ENCODE results near the gene RICTOR.

Gene RICTOR

GRCh38 chr5:38891563-38891962, 182.6 kb downstream of the RICTOR start (continued):
- TF ChIP-seq ZNF704 (tag by site-specific recombination; IDR thresholded peaks at IDR 0.05) = no peak

GRCh38 chr5:38889424-38889823, 184.8 kb downstream of the RICTOR start:
- H3K27ac ChIP-seq (ENCODE audit: extremely low read depth, low read depth, low read length) = no peak overlapping the region
- TF ChIP-seq ZBTB48 (tag by site-specific recombination; IDR thresholded peaks at IDR 0.05) (no peak), ZNF521 (tag by site-specific recombination; IDR thresholded peaks at IDR 0.05) (no peak), ZNF513 (tag by site-specific recombination; IDR thresholded peaks at IDR 0.05) (no peak), MEIS1 (CRISPR knock-in tag; IDR thresholded peaks at IDR 0.05; ENCODE audit: borderline replicate concordance) (no peak), PRDM10 (tag by site-specific recombination; IDR thresholded peaks at IDR 0.05) (no peak), ZNF19 (tag by site-specific recombination; IDR thresholded peaks at IDR 0.05; ENCODE audit: low read depth) (no peak), ZNF169 (tag by site-specific recombination; IDR thresholded peaks at IDR 0.05) (no peak), ZNF518A (tag by site-specific recombination; conservative IDR thresholded peaks at IDR 0.05; ENCODE audit: low read depth) (no peak), ZNF155 (tag by site-specific recombination; IDR thresholded peaks at IDR 0.05) (no peak), ZNF341 (tag by site-specific recombination; IDR thresholded peaks at IDR 0.05; ENCODE audit: low read depth) (no peak), ZNF423 (tag by site-specific recombination; IDR thresholded peaks at IDR 0.05) (no peak), ZNF621 (tag by site-specific recombination; IDR thresholded peaks at IDR 0.05) (no peak), BCL6B (tag by site-specific recombination; IDR thresholded peaks at IDR 0.05) (no peak), ZNF529 (tag by site-specific recombination; IDR thresholded peaks at IDR 0.05; ENCODE audit: insufficient replicate concordance) (no peak), EGR2 (tag by site-specific recombination; IDR thresholded peaks at IDR 0.05; ENCODE audit: low read depth) (no peak), REPIN1 (tag by site-specific recombination; IDR thresholded peaks at IDR 0.05; ENCODE audit: low read depth) (no peak)
- H3K4me1 ChIP-seq (ENCODE audit: control insufficient read depth, insufficient read depth, low read length) = no peaks in the 10 kb centered on the region
- no peaks in the 10 kb centered on the region for H3K9me3 ChIP-seq (ENCODE audit: control insufficient read depth, insufficient read depth, low read depth, low read length)
- CTCF ChIA-PET = interaction anchor here (1.0 kb wide), 1 partner anchor 8 kb away, joined by 6 read pairs; no protein-coding TSS in a partner anchor
- peaks cover 0 to 7% of the 10 kb centered on the region in 2 experiments; a peak in 1 of 3 replicates for H3K36me3 ChIP-seq (ENCODE audit: control insufficient read depth in 2 of 2, insufficient read depth in 1 of 2, low read length in 2 of 2)
- H3K4me3 ChIP-seq (ENCODE audit: low read depth, low read length) = no peak overlapping the region
- POLR2A ChIA-PET = no interaction called here
